UCSD-AML1 (cell line): ENCODE results near the gene MKLN1.
"Not testable (repeated sequence)": the region's sequence is repeated elsewhere in the genome, so short reads cannot be mapped to it uniquely, and the experiment has no call there.

Source experiments
- DNase-seq: peaks from one replicate; lab custom pipeline; 2025; ENCODE audit not compliant: unreplicated experiment; lab: John Stamatoyannopoulos, UW

MKLN1 gene

GRCh38 chr7:131307627-131308026 lies 20.0 kb upstream of the MKLN1 start:
- DNase-seq: no peak

- DNase-seq: no peak
Measured at GRCh38 chr7:131312838-131313237, 14.8 kb upstream of the MKLN1 start.

- DNase-seq: no peak
Measured at GRCh38 chr7:131320603-131321002, 7.1 kb upstream of the MKLN1 start.

GRCh38 chr7:131321656-131322055 lies 6.0 kb upstream of the MKLN1 start:
- DNase-seq: no peak

GRCh38 chr7:131322061-131322460 lies 5.6 kb upstream of the MKLN1 start:
- DNase-seq: no peak

- no peak for DNase-seq
Measured at GRCh38 chr7:131322861-131323260, 4.8 kb upstream of the MKLN1 start.

- DNase-seq: no peak
Measured at GRCh38 chr7:131325179-131325840, 2.4 kb upstream of the MKLN1 start.

- DNase-seq: no peak
Measured at GRCh38 chr7:131326576-131326975, 1.1 kb upstream of the MKLN1 start.

- DNase-seq: peak; percentile 40
Measured at GRCh38 chr7:131327049-131327625, 539 bp upstream of the MKLN1 start.

GRCh38 chr7:131328377-131329175 lies 900 bp downstream of the MKLN1 start:
- DNase-seq: no peak

- DNase-seq: no peak
Measured at GRCh38 chr7:131329176-131329570, 1.5 kb downstream of the MKLN1 start.

GRCh38 chr7:131330299-131330698 lies 2.6 kb downstream of the MKLN1 start:
- no peak for DNase-seq

- DNase-seq: no peak
Measured at GRCh38 chr7:131331806-131332205, 4.1 kb downstream of the MKLN1 start.

GRCh38 chr7:131332729-131333128 lies 5.1 kb downstream of the MKLN1 start:
- not testable (repeated sequence) for DNase-seq

- no peak for DNase-seq
Measured at GRCh38 chr7:131335639-131336381, 8.1 kb downstream of the MKLN1 start.

GRCh38 chr7:131336956-131337355 lies 9.3 kb downstream of the MKLN1 start:
- no peak for DNase-seq

- no peak for DNase-seq
Measured at GRCh38 chr7:131338173-131338572, 10.5 kb downstream of the MKLN1 start.

- DNase-seq: no peak
Measured at GRCh38 chr7:131338691-131339390, 11.2 kb downstream of the MKLN1 start.

GRCh38 chr7:131341690-131342089 lies 14.0 kb downstream of the MKLN1 start:
- no peak for DNase-seq

GRCh38 chr7:131342864-131343442 lies 15.3 kb downstream of the MKLN1 start:
- no peak for DNase-seq
